Measurements from ENCODE around the gene ATP8B4.

Gene ATP8B4

DNA sequence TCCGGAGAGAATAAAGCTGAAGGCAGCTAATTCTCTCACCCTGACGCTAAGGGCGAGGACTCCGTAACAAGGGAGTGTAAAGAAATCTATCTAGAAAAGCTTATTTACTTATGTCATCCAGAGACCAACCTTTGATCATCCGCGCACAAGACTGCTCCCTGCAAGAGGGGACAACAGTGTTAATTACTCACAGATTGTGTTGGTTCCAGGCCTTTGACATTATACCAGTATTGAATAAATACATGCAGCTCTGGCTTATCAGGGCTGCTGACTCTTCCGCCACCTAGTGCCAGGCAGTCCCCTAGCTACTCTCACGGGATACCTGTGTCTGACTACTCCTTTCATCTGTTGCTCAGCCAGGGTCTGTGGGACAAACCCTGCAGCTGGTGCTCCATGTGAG is 286.5 kb downstream of the ATP8B4 start:
- no peak overlapping the region for H3K4me3 ChIP-seq (replicated peaks in 1 of 2; ENCODE audit: low read depth in 2 of 2, low read length in 2 of 2)
- TF ChIP-seq, protein P1, sequence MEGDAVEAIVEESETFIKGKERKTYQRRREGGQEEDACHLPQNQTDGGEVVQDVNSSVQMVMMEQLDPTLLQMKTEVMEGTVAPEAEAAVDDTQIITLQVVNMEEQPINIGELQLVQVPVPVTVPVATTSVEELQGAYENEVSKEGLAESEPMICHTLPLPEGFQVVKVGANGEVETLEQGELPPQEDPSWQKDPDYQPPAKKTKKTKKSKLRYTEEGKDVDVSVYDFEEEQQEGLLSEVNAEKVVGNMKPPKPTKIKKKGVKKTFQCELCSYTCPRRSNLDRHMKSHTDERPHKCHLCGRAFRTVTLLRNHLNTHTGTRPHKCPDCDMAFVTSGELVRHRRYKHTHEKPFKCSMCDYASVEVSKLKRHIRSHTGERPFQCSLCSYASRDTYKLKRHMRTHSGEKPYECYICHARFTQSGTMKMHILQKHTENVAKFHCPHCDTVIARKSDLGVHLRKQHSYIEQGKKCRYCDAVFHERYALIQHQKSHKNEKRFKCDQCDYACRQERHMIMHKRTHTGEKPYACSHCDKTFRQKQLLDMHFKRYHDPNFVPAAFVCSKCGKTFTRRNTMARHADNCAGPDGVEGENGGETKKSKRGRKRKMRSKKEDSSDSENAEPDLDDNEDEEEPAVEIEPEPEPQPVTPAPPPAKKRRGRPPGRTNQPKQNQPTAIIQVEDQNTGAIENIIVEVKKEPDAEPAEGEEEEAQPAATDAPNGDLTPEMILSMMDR (IDR thresholded peaks at IDR 0.05; ENCODE audit: low read depth, low read length) = no peak
- peak in 1 of 2 donors; percentile 16 for DNase-seq (ENCODE audit: low read depth in 2 of 2)

GRCh38 chr15:49831206-49831965 is 287.6 kb downstream of the ATP8B4 start:
- TF ChIP-seq, protein P1 (IDR thresholded peaks at IDR 0.05; ENCODE audit: low read depth, low read length) = no peak
- DNase-seq (ENCODE audit: low read depth in 2 of 2) = peak; percentile 93 to 98
- H3K4me3 ChIP-seq (replicated peaks in 1 of 2; ENCODE audit: low read depth in 2 of 2, low read length in 2 of 2) = no peak overlapping the region

DNA sequence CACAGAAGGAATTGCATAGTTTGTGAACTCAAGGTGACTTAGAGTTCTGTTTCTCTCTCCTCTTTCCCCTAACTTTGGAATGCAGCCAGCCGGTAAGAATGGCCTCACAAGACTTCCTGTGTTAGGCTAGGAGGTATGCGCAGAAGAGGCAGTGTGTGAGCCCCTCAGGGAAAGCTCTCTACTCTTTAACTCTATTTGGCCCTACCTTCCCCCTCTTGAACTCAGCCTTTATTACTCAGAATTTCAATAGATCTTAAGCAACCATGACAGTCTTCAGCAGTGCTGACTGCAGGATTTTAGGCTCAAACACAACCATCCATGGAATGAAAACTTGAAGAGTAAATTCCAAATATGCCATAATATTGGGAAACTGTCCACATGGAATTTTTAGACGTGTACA is 288.6 kb downstream of the ATP8B4 start:
- TF ChIP-seq, protein P1 (IDR thresholded peaks at IDR 0.05; ENCODE audit: low read depth, low read length) = no peak
- peak; percentile 44 to 70 for DNase-seq (ENCODE audit: low read depth in 2 of 2)

GRCh38 chr15:49827311-49827710 is 291.7 kb downstream of the ATP8B4 start:
- TF ChIP-seq, protein P1 (IDR thresholded peaks at IDR 0.05; ENCODE audit: low read depth, low read length) = no peak
- no peak for DNase-seq (ENCODE audit: low read depth in 2 of 2)

More for the DNA sequence above, 288.6 kb downstream of the ATP8B4 start:
- H3K4me3 ChIP-seq (replicated peaks in 1 of 2; ENCODE audit: low read depth in 2 of 2, low read length in 2 of 2) = no peak overlapping the region

GRCh38 chr15:49826640-49827234 is 292.3 kb downstream of the ATP8B4 start:
- H3K4me3 ChIP-seq (replicated peaks in 1 of 2; ENCODE audit: low read depth in 2 of 2, low read length in 2 of 2) = no peak overlapping the region
- DNase-seq (ENCODE audit: low read depth in 2 of 2) = no peak
- TF ChIP-seq, protein P1 (IDR thresholded peaks at IDR 0.05; ENCODE audit: low read depth, low read length) = no peak

More at GRCh38 chr15:49827311-49827710, 291.7 kb downstream of the ATP8B4 start:
- H3K4me3 ChIP-seq (replicated peaks in 1 of 2; ENCODE audit: low read depth in 2 of 2, low read length in 2 of 2) = no peak overlapping the region

DNA sequence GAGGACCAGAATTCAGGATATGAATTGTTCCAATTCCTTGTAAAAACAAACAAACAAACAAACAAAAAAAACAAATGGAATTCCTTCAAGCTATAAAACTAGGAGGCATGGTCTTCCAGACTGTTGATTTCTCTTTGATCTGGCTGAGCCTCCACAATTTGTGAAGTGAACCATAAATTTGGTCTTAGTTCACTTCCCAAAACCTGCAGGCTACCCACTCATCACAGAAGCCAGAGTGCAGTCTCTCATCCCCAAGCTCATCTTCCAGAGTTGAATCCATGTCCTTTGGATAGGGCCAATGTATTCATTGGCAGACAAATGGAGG is 294.3 kb downstream of the ATP8B4 start:
- no peak overlapping the region for H3K4me3 ChIP-seq (replicated peaks in 1 of 2; ENCODE audit: low read depth in 2 of 2, low read length in 2 of 2)
- TF ChIP-seq, protein P1 (IDR thresholded peaks at IDR 0.05; ENCODE audit: low read depth, low read length) = no peak
- no peak for DNase-seq (ENCODE audit: low read depth in 2 of 2)

Data from cardiac fibroblast (primary cell).